GM18951 (cell line): ENCODE measurements around the gene RNF224.
"Not testable (repeated sequence)": the region's sequence is repeated elsewhere in the genome, so short reads cannot be mapped to it uniquely, and the experiment has no call there.

Experiments
- POLR2A ChIP-seq: IDR thresholded peaks from 4 replicates; pipeline ENCODE4 v1.6.1; 2011; ENCODE audit warnings: mild to moderate bottlenecking; ENCODE audit not compliant: insufficient read length, insufficient read depth; ENCODE audit errors: extremely low read depth
- in situ Hi-C: fragments of 300-500 bp; cut with MboI; formaldehyde crosslinking; loops from one replicate; pipeline ENCODE4 v1.12.0; 2022; ENCODE audit warnings: low sequenced_read_pairs, mixed read lengths, inconsistent platforms; ENCODE audit not compliant: unreplicated experiment

Gene RNF224

DNA sequence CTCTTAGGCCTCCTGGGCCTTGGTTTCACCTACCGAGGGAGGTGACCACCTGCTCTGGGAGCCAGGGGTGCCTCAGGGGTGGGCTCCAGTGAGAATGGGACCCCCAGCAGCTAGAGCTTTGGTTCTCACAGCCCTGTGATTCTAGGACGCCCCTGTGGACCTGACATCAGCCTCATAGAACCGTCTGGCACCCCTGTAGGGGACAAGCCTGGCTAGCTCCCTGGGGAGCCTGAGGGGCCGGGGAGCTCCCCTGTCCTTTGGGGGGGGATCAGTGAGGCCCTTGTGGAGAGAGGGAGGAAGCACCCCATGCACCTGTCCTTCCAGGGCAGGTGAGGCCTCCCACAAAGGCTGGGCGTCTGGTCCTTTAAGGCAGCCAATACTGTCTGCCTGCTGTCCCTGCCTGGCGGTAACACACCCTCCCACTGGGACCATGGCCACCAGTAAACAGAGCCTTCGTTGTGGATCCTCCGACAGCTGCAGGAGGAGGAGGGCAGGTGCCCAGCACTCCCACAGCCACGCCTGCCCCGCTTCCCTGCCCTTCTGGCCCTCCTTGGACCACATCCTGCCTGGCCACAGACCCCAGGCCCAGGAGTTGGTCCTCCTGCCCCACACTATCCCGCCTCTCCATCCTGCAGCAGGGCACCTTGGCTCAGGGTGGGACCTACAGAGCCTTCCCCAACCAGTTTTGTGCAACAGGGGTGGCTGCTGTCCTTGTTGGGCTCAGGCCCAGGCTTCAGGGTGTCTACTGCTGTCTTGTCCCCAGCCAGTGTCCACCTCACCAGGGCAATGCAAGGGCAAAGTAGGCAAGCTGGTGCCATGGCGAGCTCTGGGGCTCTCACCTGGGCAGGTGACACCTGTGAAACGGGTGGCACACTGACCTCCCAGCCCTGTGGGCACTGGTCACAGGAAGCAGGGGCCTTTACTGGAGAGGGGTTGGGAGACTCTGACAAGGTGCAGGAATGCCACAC is 10.7 kb downstream of the RNF224 start:
- in situ Hi-C loops = no loop called here
- no peak for TF ChIP-seq POLR2A

DNA sequence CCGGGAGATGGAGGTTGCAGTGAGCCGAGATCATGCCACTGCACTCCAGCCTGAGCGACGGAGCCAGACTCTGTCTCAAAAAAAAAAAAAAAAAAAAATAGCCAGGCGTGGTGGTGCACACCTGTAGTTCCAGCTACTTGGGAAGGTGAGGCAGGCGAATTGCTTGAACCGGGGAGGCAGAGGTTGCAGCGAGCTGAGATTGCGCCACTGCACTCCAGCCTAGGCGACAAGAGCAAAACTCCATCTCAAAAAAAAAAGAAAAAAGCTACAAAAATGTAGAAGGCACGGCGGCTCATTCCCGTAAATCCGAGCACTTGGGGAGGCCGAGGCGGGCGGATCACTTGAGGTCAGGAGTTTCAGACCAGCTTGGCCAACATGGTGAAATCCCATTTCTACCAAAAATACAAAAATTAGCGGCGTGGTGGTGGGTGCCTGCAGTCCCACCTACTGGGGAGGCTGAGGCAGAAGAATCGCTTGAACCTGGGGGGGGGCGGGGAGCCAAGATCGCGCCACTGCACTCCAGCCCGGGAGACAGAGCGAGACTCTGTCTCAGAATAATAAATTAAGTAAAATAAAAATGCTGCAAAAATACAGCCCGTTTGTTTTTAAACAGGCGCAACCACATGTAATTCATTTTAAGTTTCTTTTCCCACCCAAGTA is 12.4 kb downstream of the RNF224 start:
- in situ Hi-C loops = not testable (repeated sequence)

DNA sequence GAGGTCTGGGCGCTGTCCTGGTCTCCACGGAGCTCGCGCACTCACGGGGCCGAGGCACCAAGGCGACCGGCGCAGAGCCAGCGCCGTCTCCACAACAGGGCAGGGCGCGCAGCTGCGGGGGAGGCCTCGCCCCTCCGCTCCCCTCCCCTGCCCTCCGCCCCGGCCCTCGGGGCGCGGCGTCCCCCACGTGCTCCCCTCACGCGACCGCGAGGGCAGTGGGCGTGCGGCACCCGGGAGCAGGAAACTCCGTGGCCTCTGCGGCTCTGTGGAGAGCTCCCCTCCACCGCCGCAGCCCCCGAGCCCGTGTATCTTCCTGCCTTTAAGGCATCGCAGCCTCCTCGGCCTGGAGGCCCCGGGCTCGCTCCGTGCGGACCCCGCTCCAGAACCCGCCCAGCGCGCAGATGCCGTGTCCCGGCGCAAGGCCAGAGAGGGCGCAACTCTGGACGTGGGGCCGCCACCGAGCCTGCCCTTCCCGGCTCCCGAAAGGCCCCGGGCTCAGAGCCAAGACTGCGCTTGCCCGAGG is 13.1 kb downstream of the RNF224 start:
- in situ Hi-C loops = no loop called here

DNA sequence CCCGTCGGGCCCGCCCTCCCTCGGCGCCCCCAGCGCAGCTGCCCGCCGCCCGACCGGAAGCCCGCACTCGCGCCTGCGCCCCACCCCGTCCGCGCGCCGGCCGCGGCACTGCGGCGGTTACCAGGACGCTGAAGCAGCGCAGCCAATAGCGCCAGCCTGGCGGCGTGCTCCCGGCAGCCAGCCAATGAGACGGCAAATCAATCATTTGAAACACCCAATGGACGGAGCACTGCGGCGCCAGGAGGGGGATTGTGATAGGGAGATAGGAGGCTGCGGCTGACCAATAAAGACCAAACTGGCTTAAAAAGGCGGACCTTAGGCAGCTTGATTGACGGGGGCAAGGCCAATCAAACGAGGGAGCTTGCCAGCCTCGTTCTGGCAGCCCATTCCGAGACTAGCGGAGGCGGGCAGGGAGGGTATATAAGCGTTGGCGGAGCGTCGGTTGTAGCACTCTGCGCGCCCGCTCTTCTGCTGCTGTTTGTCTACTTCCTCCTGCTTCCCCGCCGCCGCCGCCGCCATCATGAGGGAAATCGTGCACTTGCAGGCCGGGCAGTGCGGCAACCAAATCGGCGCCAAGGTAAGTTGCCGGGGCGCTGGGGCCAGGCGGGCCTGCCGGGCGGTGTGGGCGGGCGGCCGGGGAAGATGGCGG is 13.7 kb downstream of the RNF224 start, which contains the start of gene TUBB4B:
Gene TUBB4B, plus strand, starts transcription at position 447 of the 649 bp plus-strand sequence. Its CDS starts 74 bp downstream, at position 521.
- peak; percentile 100 for TF ChIP-seq POLR2A
- in situ Hi-C loops = no loop called here

More for the DNA sequence above, 13.1 kb downstream of the RNF224 start:
- peak; percentile 53 for TF ChIP-seq POLR2A

DNA sequence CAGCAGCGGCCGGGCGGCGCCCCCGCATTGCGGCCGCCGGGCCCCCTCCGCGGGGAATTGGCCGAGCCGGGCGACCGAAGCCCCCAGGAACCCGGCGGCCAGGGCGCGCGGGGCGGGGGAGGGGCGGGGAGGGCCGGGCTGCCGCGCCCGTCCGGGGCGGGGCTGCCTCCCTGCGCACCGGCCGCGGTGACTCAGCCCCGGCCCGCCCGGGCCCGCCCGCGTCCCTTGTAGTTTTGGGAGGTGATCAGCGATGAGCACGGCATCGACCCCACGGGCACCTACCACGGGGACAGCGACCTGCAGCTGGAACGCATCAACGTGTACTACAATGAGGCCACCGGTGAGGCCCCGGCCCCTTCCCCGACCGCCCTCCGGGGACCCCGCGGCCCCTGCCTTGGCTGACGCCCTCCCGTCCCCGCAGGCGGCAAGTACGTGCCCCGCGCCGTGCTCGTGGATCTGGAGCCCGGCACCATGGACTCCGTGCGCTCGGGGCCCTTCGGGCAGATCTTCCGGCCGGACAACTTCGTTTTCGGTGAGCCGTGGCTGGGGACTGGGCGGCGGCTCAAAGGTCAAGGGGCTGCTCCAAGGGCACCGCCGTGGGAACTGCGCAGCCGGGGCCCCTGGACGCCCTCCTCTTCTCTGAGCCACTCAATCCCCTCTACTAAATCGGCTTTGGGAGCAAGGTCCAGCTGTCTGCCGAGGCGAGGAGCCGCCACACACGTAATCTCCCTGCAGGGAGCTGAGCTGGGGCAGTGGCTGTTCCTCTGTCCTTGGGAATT is 14.4 kb downstream of the RNF224 start:
- TF ChIP-seq POLR2A = no peak
- in situ Hi-C loops = no loop called here

DNA sequence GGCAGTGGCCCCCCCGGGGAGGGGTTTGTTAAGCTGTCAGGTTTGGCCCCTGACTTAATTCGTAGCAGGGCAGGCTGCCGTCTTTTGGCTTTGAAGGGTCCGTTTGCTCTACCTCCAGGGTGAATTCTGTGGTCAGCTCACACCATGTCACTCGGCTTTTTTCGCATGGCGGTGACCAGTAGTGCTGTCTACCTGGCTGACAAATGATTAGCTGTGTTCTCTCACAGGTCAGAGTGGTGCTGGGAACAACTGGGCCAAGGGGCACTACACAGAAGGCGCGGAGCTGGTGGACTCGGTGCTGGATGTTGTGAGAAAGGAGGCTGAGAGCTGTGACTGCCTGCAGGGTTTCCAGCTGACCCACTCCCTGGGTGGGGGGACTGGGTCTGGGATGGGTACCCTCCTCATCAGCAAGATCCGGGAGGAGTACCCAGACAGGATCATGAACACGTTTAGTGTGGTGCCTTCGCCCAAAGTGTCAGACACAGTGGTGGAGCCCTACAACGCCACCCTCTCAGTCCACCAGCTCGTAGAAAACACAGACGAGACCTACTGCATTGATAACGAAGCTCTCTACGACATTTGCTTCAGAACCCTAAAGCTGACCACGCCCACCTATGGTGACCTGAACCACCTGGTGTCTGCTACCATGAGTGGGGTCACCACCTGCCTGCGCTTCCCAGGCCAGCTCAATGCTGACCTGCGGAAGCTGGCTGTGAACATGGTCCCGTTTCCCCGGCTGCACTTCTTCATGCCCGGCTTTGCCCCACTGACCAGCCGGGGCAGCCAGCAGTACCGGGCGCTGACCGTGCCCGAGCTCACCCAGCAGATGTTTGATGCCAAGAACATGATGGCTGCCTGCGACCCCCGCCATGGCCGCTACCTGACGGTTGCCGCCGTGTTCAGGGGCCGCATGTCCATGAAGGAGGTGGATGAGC is 15.2 kb downstream of the RNF224 start:
- TF ChIP-seq POLR2A = no peak
- in situ Hi-C loops = no loop called here

DNA sequence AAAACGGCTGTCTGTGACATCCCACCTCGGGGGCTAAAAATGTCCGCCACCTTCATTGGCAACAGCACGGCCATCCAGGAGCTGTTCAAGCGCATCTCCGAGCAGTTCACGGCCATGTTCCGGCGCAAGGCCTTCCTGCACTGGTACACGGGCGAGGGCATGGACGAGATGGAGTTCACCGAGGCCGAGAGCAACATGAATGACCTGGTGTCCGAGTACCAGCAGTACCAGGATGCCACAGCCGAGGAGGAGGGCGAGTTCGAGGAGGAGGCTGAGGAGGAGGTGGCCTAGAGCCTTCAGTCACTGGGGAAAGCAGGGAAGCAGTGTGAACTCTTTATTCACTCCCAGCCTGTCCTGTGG is 15.9 kb downstream of the RNF224 start:
- in situ Hi-C loops = not testable (repeated sequence)

DNA sequence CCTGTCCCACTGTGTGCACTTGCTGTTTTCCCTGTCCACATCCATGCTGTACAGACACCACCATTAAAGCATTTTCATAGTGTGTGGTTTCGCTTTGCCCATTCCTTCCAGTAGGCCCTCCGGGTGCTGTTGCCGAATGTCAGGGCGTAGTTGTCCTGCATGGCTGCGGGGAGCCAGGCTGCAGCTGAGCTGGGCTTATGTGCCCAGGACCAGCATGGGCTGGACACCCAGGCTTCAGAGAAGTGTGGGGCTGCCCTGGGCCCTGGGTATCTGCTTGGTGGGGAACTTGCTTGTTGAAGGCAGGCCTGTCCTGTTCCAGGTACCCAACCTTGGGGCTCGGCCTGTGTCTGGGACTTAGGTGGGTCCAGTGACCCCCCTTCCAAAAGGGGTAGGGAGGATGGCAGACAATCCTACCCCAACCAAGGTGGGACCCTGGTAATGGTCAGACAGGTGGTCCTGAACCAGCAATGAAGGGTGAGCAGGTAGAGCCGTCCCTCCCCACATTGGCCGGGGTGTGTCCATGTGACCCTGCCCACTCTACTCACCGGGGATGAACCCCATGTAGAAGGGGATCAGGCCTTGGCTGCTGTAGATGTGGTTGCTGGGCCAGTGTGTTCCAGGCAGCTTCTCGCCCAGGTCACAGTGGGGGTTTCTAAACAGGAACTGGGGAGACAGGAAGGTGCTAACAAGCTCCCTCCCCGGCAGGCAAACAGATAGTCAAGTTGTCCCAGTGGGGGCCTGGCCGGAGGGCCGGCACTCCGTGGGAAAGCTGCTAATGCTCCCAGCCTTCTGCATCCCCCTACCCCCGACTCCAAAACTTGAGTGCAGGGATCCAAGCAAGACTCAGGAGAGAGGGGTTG is 16.6 kb downstream of the RNF224 start:
- no peak for TF ChIP-seq POLR2A
- in situ Hi-C loops = no loop called here

DNA sequence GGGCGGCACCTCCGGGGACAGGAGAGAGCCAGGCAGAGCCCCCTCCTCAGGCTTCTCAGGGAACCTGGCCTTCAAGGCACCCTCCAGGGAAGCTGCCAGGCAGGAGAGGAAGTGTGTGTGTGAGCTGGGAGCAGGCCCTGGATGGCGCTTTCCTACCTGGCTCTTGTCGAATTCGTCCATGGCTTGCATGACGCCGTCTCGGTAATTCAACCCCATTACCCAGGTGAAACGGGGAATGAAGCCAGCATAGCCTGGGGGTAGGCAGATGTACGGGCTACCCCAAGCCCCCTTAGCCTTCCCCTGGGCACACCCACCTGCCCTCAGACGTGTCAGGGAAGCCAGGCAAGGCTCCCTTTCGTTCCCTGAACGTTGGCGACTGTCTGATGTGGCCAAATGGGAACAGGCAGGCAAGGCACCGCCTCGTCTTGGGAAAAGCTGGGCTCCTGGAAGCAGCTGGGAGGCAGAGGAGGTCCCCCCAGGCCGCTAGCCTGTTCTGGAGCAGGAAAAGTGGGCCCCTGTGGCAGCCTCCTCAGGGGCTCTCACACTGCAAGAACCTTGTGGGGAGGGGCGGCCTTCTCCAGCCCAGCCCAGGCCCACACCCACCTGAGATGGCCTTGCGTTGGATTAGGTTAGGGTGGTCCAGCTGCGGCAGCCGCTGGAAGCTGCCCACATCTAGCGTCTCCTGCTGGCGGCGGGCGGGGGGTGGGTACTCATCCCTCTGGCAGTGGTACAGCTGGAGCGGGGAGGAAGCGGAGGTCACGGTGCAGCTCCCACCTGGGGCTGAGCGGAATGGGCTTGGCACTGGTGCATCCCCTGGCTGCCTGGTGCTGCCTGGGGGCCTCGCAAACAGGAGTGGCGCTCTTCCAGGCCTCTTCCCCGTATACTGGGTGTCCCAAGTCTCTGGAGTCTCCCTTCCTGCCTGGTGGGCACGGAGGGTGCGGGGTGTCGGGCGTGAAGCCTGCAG is 17.5 kb downstream of the RNF224 start:
- in situ Hi-C loops = no loop called here
- no peak for TF ChIP-seq POLR2A
